ENCODE data around the gene CACUL1.
"Not testable (repeated sequence)": the region's sequence is repeated elsewhere in the genome, so short reads cannot be mapped to it uniquely, and the experiment has no call there.

The CACUL1 gene

GRCh38 chr10:118754556-118755423 is at the start of gene CACUL1:
CACUL1 (minus strand) TSS chr10:118754970; CDS start chr10:118754762, 208 bp downstream.
- DNase-seq, result peak; percentile 98

GRCh38 chr10:118804262-118804773 is 49.5 kb upstream of the CACUL1 start:
- no peak for DNase-seq

GRCh38 chr10:118802126-118802793 is 47.5 kb upstream of the CACUL1 start:
- DNase-seq, result no peak

GRCh38 chr10:118800920-118801319 is 46.1 kb upstream of the CACUL1 start:
- no peak for DNase-seq

- peak; percentile 19 for DNase-seq
These were observed 45.0 kb upstream of the CACUL1 start for GRCh38 chr10:118799777-118800176.

- DNase-seq, result no peak
These were observed 43.5 kb upstream of the CACUL1 start for GRCh38 chr10:118798231-118798662.

GRCh38 chr10:118794971-118795370 is 40.2 kb upstream of the CACUL1 start:
- DNase-seq, result not testable (repeated sequence)

- no peak for DNase-seq
These were observed 38.8 kb upstream of the CACUL1 start for GRCh38 chr10:118793545-118793944.

GRCh38 chr10:118792526-118792925 is 37.8 kb upstream of the CACUL1 start:
- no peak for DNase-seq

- no peak for DNase-seq
These were observed 35.3 kb upstream of the CACUL1 start for GRCh38 chr10:118790058-118790457.

- DNase-seq, result no peak
These were observed 30.8 kb upstream of the CACUL1 start for GRCh38 chr10:118785551-118785950.

GRCh38 chr10:118783776-118784545 is 29.2 kb upstream of the CACUL1 start:
- DNase-seq, result no peak

GRCh38 chr10:118782916-118783465 is 28.2 kb upstream of the CACUL1 start:
- not testable (repeated sequence) for DNase-seq

- DNase-seq, result no peak
These were observed 26.8 kb upstream of the CACUL1 start for GRCh38 chr10:118781541-118781940.

- no peak for DNase-seq
These were observed 24.0 kb upstream of the CACUL1 start for GRCh38 chr10:118778727-118779126.

GRCh38 chr10:118776960-118777359 is 22.2 kb upstream of the CACUL1 start:
- no peak for DNase-seq

- no peak for DNase-seq
These were observed 21.3 kb upstream of the CACUL1 start for GRCh38 chr10:118776033-118776432.

GRCh38 chr10:118775478-118775877 is 20.7 kb upstream of the CACUL1 start:
- DNase-seq, result no peak

GRCh38 chr10:118773041-118773440 is 18.3 kb upstream of the CACUL1 start:
- DNase-seq, result no peak

- DNase-seq, result no peak
These were observed 17.2 kb upstream of the CACUL1 start for GRCh38 chr10:118771976-118772375.

- no peak for DNase-seq
These were observed 15.3 kb upstream of the CACUL1 start for GRCh38 chr10:118769898-118770600.

Data from NCI-H345 (cell line).